ENCODE results near the gene OPCML.

OPCML gene

DNA sequence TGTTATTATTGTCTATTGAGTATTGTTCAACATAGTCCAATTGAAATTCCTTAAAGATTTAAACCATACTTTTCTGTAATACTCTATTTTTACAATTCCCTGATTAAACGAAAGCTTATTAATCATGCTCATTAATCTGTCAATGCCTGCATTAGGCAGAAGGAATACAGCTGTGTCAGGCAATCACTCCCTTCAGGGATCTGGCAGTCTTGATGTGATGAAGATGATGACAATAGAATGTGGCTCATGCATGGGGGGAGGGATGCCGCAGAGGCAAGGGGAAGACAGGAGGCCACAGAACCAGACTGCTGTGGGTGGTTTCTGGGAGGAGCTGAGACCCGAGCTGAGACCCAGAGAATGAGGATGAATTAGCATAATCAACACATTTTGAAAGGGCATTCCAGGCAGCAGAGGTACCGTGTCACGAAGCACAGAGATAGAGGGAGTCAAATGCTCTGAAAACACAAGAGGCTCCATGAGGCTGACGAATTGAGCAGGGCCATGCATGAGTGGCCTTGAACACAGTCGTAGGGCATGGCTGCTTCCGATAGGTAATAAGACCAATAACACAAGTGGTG is 1075.5 kb downstream of the OPCML start:
- DNase-seq (ENCODE audit: extremely low spot score, insufficient read length, low read depth) (no peak), FAIRE-seq (no peak)

GRCh38 chr11:132455044-132455443 is 1077.3 kb downstream of the OPCML start:
- FAIRE-seq (no peak), DNase-seq (ENCODE audit: extremely low spot score, insufficient read length, low read depth) (no peak)

GRCh38 chr11:132453406-132453805 is 1078.9 kb downstream of the OPCML start:
- FAIRE-seq: no peak

DNA sequence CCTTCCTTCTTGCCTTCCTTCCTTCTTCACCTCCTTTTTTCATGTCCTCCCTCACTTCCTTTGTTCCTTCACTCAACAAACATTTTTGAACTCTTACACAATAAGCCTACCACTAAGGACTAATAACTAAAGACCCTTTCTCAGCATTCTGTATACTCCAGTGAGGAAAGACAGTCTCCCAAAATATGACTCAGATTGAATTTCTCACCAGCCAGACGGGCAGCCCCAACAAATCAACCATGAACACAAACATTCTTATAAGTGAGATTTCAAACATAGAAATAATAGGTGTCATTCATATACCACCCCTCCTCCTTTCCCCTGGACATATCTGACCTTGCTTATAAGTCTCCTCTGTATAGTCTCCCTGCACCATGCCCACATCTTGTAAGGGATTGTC is 1079.7 kb downstream of the OPCML start:
- no peak for DNase-seq (ENCODE audit: extremely low spot score, insufficient read length, low read depth)

More at GRCh38 chr11:132453406-132453805, 1078.9 kb downstream of the OPCML start:
- DNase-seq (ENCODE audit: extremely low spot score, insufficient read length, low read depth): no peak

GRCh38 chr11:132451942-132452601 is 1080.2 kb downstream of the OPCML start:
- FAIRE-seq: no peak
- DNase-seq (ENCODE audit: extremely low spot score, insufficient read length, low read depth): no peak

More for the DNA sequence above, 1079.7 kb downstream of the OPCML start:
- FAIRE-seq: no peak

DNA sequence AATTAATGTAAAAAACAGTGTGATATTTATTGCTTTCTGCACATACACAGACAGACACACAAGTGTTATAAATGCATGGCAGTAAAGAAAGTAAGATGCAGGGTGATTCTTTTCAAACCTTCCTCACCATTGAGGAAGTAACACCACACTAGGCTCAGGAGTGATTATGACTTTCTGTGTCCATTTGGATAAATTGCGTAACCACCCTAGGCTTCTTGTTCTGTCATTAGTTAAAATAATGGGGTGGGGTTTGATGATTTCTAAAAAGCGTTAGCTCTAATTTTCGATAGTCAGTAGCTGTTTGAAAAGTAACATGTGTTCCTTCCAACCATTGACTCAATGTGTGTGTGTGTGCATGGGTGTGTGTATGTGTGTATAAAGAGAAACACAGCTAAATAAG is 1081.7 kb downstream of the OPCML start:
- FAIRE-seq: no peak
- no peak for DNase-seq (ENCODE audit: extremely low spot score, insufficient read length, low read depth)

DNA sequence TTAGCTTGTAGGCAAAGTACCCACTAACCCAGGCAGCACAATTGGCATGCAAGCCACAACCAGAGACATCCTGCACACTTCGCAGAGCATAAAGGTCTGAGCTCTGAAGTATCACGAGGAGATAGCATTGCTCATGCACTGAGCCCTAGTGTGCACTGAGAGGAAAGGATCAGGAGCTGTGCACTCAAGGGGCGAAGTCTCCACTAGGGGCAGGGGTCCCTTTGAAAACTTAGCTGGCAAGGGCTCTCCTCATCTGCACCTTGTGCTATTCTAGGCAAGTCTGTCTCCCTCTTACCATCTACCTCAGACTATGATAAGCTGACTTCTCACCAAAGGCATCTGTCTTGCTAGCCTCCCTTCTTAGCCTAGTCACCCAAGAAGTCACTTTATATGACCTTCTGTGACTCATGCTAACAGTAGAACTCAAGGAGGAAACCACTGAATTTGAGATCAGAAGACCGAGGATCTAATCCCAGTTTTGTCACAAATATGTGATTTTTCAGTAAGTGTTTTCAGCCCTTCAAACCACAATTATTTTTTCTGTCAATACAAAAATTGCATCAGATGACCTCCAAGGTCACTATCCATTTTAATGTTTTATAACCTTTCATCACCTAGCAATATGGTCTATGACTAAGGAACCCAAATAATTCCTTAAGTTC is 1083.8 kb downstream of the OPCML start:
- DNase-seq (ENCODE audit: extremely low spot score, insufficient read length, low read depth) (no peak), FAIRE-seq (no peak)

- FAIRE-seq (no peak), DNase-seq (ENCODE audit: extremely low spot score, insufficient read length, low read depth) (no peak)
These were observed 1084.5 kb downstream of the OPCML start for GRCh38 chr11:132447761-132448160.

GRCh38 chr11:132445859-132446291 is 1086.4 kb downstream of the OPCML start:
- no peak for DNase-seq (ENCODE audit: extremely low spot score, insufficient read length, low read depth)
- no peak for FAIRE-seq

- DNase-seq (ENCODE audit: extremely low spot score, insufficient read length, low read depth) (no peak), FAIRE-seq (no peak)
These were observed 1087.4 kb downstream of the OPCML start for GRCh38 chr11:132444911-132445310.

DNA sequence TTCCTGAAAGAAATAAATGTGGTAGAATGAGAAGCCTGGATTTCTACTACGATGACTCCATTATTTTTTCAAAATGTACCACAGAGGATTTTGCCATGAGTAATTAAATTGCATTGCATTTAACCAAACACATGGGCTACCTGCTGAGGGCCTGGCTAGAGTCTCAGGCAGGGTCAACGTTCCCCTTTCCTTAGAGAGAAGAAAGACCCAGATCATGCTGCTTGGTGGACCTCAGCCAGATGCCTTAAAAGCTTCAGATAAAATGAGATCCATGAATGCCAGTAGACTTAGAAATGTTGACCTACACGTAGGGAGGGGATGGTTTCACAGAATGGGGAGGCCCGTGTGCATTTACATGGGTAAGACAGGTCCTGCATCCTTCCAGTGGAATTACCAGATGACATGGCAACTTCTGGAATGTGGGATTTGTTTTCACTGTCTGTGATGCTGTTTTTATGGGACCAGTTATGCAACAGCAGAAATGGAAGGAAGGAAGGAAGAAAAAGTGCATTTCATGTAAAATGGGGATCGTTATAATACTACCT is 1092.5 kb downstream of the OPCML start:
- no peak for FAIRE-seq
- DNase-seq (ENCODE audit: extremely low spot score, insufficient read length, low read depth): no peak

DNA sequence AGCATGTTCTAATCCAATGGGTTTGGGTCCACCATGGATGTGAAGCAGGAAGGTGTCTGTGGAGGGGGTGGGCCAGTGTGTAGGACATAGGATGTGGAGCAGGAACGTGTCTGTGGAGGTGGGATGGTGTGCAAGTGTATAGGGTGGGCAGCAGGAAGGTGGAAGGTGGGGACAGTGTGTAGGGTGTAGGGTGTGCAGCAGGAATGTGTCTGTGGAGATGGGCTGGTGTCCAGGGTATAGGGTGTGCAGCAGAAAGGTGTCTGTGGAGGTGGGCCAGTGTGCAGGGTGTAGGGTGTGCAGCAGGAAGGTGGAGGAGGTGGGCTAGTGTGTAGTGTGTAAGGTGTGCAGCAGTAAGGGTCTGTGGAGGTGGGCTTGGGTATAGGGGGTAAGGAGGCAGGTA is 1093.9 kb downstream of the OPCML start:
- FAIRE-seq (no peak), DNase-seq (ENCODE audit: extremely low spot score, insufficient read length, low read depth) (no peak)

GRCh38 chr11:132430429-132431062 is 1101.8 kb downstream of the OPCML start:
- FAIRE-seq: no peak
- DNase-seq (ENCODE audit: extremely low spot score, insufficient read length, low read depth): no peak

DNA sequence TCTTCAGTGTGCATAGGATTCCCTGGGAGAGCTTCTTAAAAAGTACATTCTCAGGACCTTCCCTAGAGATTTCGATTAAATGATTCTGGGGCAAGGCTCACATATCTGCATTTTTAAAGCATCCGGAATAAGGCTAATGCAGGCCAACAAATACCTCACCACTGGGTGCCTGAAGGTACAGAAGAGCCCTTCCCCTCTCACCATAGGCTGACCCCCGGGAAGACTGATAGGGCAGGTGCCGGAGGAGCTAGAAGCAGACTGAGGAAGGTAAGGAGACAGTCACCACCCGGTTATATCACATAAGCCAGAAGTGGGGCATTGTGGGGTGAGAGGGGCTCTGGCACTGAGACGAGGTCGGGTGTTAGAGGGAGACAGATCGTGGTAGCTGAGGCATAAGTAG is 1102.6 kb downstream of the OPCML start:
- FAIRE-seq: no peak
- DNase-seq (ENCODE audit: extremely low spot score, insufficient read length, low read depth): no peak

GRCh38 chr11:132427611-132428010 is 1104.7 kb downstream of the OPCML start:
- DNase-seq (ENCODE audit: extremely low spot score, insufficient read length, low read depth) (no peak), FAIRE-seq (no peak)

DNA sequence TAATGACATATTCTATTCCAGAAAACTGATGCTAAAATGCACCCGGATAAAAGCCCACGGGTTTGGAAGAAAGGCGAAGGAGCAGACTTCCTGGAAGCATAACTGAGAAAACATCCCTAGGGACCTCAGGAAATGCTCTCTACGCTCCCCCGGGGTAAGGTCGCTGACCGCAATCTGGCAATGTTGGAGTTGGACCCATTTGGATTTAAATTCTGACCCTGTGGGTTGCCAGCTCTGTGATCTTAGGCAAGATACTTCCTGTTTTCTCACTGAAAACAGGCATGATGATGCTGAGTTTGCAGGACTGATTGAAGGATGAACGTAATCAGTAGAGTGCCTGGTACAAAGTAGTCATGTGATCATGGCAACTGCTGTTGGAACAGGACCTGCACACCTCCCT is 1107.9 kb downstream of the OPCML start:
- DNase-seq (ENCODE audit: extremely low spot score, insufficient read length, low read depth): no peak
- no peak for FAIRE-seq

DNA sequence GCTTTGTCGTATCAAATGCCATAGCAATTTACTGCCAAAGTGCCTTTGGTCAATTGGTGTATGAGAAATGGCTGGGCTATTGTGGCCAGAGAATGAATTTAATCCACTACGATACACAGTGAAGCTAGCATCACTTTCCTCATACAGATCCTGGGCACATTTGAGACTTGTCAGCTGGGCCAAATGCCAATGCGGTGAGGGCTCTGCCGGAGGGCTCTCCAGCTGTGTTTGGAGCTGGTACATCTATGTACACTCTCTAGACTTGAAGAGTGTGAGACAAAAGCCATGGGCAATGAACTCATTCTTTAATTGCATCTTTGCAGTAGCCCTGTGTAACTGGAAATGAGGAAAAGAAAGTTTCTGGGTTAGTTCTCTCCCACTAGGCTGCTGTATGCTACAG is 1109.0 kb downstream of the OPCML start:
- FAIRE-seq: no peak
- DNase-seq (ENCODE audit: extremely low spot score, insufficient read length, low read depth): no peak

- FAIRE-seq (no peak), DNase-seq (ENCODE audit: extremely low spot score, insufficient read length, low read depth) (no peak)
These were observed 1109.6 kb downstream of the OPCML start for GRCh38 chr11:132422722-132423121.

GRCh38 chr11:132421555-132421954 is 1110.7 kb downstream of the OPCML start:
- FAIRE-seq (no peak), DNase-seq (ENCODE audit: extremely low spot score, insufficient read length, low read depth) (no peak)

- DNase-seq (ENCODE audit: extremely low spot score, insufficient read length, low read depth) (no peak), FAIRE-seq (no peak)
These were observed 1117.8 kb downstream of the OPCML start for GRCh38 chr11:132414451-132414850.

DNA sequence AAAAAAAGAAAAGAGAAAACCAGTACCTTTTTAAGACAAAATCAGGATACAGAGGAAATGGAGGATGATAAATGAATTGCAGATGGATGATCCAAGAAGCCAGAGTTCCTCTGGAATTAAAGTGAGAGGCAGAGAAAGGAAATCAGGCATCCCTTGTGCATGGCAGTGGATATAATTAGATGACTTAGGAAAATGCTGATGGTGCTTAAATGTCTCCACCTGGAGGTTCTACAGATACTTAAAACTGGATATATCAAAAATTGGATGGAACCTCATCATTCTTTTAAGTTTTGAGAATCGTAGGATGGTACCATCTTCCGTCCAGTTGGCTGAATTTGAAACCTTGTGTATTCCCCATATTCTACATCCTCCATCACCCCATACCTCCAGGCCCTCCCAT is 1121.9 kb downstream of the OPCML start:
- FAIRE-seq: no peak
- DNase-seq (ENCODE audit: extremely low spot score, insufficient read length, low read depth): no peak
